ENCODE measurements around the gene TCF20. TPM values are rescaled to one million over a fixed set of nuclear protein-coding genes. Genes with fewer than 3 reads are reported as not detected.

The TCF20 gene
- polyA plus RNA-seq, 3 donors: 0.67 to 11.1 (median 0.99) TPM

DNA sequence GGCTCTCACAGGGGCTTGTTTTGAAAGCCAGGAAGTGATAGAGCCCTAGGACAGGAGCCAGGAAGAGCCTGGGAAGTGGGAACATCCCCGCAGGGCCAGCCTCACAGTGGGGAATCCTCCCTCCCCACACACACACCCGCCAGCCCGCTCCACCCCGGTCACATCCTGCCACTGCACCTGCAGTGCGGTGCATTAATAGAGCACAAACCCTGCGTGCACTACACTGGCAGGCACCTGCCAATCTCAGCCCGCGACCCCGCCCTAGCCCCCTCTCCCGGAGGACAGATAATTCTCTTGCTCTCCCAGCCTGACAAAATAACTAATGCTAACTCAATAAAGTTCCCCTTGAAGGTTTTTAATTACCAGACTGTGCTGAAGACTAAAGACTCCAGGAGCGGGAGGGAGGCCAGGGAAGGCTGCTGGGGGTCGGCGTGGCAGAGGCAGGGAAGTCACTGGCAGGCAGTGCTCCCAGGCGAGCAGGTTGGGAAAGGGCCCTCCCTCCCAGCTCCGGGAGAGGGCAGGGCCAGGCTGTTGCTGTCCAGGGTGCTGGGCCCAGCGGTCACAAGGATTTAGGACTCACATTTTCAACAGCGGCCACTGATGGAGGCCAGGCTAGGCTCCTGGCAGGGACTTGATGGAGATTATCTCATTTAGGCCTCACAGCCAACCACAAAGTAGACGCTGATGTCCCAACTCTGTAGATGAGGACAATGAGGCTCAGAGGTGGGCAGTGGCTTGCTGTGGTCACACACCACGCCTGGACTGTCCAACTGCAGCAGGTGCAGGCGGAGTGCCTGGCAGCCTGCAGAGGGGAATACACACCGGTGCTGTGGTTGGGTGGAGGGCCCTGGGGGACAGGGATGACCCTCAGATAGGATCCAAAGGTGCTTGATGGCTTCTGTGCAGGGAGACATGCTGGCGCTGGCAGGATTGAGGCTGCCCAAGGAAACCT lies 23.9 kb upstream of the TCF20 start:
- no peaks in the 10 kb centered on the region for H3K9me3 ChIP-seq (replicated peaks in 1 of 2; ENCODE audit: control insufficient read depth in 1 of 2, insufficient read depth in 1 of 2, low read length in 2 of 2)
- peaks cover 27% of the 10 kb centered on the region for H3K4me1 Mint-ChIP-seq
- no peak overlapping the region for H2AFZ ChIP-seq (ENCODE audit: insufficient read depth, low read depth, low read length, poor library complexity, severe bottlenecking)
- H4K20me1 ChIP-seq (ENCODE audit: insufficient read depth, low read length): no peaks in the 10 kb centered on the region
- H3K4me3 Mint-ChIP-seq: no peak overlapping the region
- no peak overlapping the region for H3K4me3 ChIP-seq (replicated peaks in 1 of 3; ENCODE audit: low read depth in 2 of 3, low read length in 3 of 3)
- H3K27me3 Mint-ChIP-seq (ENCODE audit: low read depth in 3 of 3): peaks cover 4 to 13% (median 11%) of the 10 kb centered on the region in 3 donors
- no peaks in the 10 kb centered on the region for H3K79me2 ChIP-seq (ENCODE audit: insufficient read depth, low read length)
- no peaks in the 10 kb centered on the region for H3K36me3 Mint-ChIP-seq
- no peaks in the 10 kb centered on the region for H3K9me3 Mint-ChIP-seq
- intact Hi-C loops (cut with micrococcal nuclease): no loop called here
- no peak overlapping the region for H3K9ac ChIP-seq (ENCODE audit: insufficient read depth, low read length, poor library complexity, severe bottlenecking)
- H3K4me2 ChIP-seq (replicated peaks; ENCODE audit: extremely low read depth, low read length, poor library complexity, severe bottlenecking): no peak overlapping the region
- no peaks in the 10 kb centered on the region for H3K36me3 ChIP-seq (replicated peaks in 1 of 2; ENCODE audit: control insufficient read depth in 1 of 2, insufficient read depth in 2 of 2, low read length in 2 of 2)
- no peaks in the 10 kb centered on the region for H3K27me3 ChIP-seq (ENCODE audit: control insufficient read depth in 2 of 2, insufficient read depth in 2 of 2, low read length in 2 of 2)
- H3K27ac ChIP-seq (ENCODE audit: low read depth in 1 of 2, low read length in 2 of 2): no peak overlapping the region
- DNase-seq: no peak
- H3K4me1 ChIP-seq (ENCODE audit: control insufficient read depth in 1 of 2, insufficient read depth in 2 of 2, low read length in 2 of 2): peaks cover 13 to 29% of the 10 kb centered on the region in 2 donors
- WGBS (ENCODE audit: insufficient coverage): 62% methylated on average over 19 of the region's 22 CpGs
- TF ChIP-seq, protein P1, sequence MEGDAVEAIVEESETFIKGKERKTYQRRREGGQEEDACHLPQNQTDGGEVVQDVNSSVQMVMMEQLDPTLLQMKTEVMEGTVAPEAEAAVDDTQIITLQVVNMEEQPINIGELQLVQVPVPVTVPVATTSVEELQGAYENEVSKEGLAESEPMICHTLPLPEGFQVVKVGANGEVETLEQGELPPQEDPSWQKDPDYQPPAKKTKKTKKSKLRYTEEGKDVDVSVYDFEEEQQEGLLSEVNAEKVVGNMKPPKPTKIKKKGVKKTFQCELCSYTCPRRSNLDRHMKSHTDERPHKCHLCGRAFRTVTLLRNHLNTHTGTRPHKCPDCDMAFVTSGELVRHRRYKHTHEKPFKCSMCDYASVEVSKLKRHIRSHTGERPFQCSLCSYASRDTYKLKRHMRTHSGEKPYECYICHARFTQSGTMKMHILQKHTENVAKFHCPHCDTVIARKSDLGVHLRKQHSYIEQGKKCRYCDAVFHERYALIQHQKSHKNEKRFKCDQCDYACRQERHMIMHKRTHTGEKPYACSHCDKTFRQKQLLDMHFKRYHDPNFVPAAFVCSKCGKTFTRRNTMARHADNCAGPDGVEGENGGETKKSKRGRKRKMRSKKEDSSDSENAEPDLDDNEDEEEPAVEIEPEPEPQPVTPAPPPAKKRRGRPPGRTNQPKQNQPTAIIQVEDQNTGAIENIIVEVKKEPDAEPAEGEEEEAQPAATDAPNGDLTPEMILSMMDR (IDR thresholded peaks at IDR 0.05): no peak
- H3K27ac Mint-ChIP-seq: no peak overlapping the region

DNA sequence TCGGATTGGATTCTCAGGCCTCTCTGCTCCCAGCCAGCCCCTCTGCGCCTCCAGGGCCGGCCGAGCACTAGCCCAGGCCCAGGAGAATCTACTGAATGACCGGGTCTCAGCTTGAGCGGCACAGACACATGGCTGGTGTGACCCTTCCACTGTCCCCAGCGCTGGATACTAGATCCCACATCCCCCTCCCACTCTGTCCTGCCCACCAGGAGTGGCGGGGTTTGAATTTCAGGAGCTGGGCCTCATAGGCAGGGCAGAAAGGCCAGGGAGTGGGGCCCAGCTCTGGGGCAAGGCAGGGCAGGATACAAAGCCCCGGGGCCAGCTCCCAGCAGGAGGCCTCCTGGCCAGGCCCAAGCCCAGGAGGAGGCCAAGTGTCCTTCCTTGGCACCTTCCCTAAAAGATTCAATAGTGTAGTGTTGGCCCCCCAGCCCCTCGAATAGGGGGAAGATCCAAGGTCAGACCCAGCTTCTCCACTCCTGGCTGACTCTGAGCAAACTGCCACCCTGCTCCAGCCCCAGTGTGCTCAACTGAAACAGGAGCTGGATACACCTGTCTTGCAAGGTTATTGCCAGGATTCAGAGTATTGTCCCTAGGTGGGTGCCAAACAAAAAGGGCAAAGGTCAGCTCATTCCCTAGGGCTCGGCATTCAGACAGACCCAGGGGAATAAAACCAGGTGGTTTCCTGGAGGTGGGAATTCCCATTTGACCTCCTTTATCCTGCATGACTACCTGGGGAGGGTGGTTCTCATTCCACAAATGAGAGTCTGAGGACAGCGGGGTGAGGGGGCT lies 22.5 kb upstream of the TCF20 start:
- Histone ChIP-seq H3K9ac (ENCODE audit: insufficient read depth, low read length, poor library complexity, severe bottlenecking) (no peak overlapping the region), H3K27me3 (ENCODE audit: control insufficient read depth in 2 of 2, insufficient read depth in 2 of 2, low read length in 2 of 2) (no peaks in the 10 kb centered on the region), H3K4me3 (replicated peaks in 1 of 3; ENCODE audit: low read depth in 2 of 3, low read length in 3 of 3) (no peak overlapping the region), H3K4me2 (replicated peaks; ENCODE audit: extremely low read depth, low read length, poor library complexity, severe bottlenecking) (no peak overlapping the region), H4K20me1 (ENCODE audit: insufficient read depth, low read length) (no peaks in the 10 kb centered on the region), H2AFZ (ENCODE audit: insufficient read depth, low read depth, low read length, poor library complexity, severe bottlenecking) (no peak overlapping the region), H3K27ac (ENCODE audit: low read depth in 1 of 2, low read length in 2 of 2) (no peak overlapping the region), H3K79me2 (ENCODE audit: insufficient read depth, low read length) (no peaks in the 10 kb centered on the region), H3K4me1 (ENCODE audit: control insufficient read depth in 1 of 2, insufficient read depth in 2 of 2, low read length in 2 of 2) (peaks cover 11 to 18% of the 10 kb centered on the region in 2 donors), H3K9me3 (replicated peaks in 1 of 2; ENCODE audit: control insufficient read depth in 1 of 2, insufficient read depth in 1 of 2, low read length in 2 of 2) (no peaks in the 10 kb centered on the region), H3K36me3 (replicated peaks in 1 of 2; ENCODE audit: control insufficient read depth in 1 of 2, insufficient read depth in 2 of 2, low read length in 2 of 2) (no peaks in the 10 kb centered on the region)
- Mint-ChIP-seq H3K4me3 (no peak overlapping the region), H3K27me3 (ENCODE audit: low read depth in 3 of 3) (peaks cover 4 to 13% (median 11%) of the 10 kb centered on the region in 3 donors), H3K9me3 (no peaks in the 10 kb centered on the region), H3K27ac (no peak overlapping the region), H3K36me3 (no peaks in the 10 kb centered on the region), H3K4me1 (peaks cover 15% of the 10 kb centered on the region)
- intact Hi-C loops (cut with micrococcal nuclease): no loop called here
- 100% methylated on average over 9 of the region's 12 CpGs for WGBS (ENCODE audit: insufficient coverage)
- TF ChIP-seq, protein P1 (IDR thresholded peaks at IDR 0.05): no peak
- DNase-seq: no peak
